Gastroesophageal sphincter (tissue), 4 donors: ENCODE results near the gene CD300LD. TPM values are rescaled to one million over a fixed set of nuclear protein-coding genes. Genes with fewer than 3 reads are reported as not detected.
"Not testable (repeated sequence)": the region's sequence is repeated elsewhere in the genome, so short reads cannot be mapped to it uniquely, and the experiment has no call there.

Experiments used
- ATAC-seq: fragments of 150-250 bp; one replicate; pipeline ENCODE4 v1.9.1; 2016; ENCODE audit warnings: mild to moderate bottlenecking, moderate library complexity
- H3K27ac ChIP-seq, 4 donors: fragments of 200-600 bp; sonication (generic) in 3 of 4; 1 replicate in 3 of 4; 2 replicates in 1 of 4; pipeline ENCODE4 v1.5.1; 2016 to 2019
- H3K27me3 ChIP-seq: fragments of 200-600 bp; sonication (generic); one replicate; pipeline ENCODE4 v1.5.1; 2019
- H3K36me3 ChIP-seq, 2 donors: fragments of 200-600 bp; sonication (generic); one replicate each; pipeline ENCODE4 v1.5.1; 2019; ENCODE audit warnings: control low read depth in 1 of 2
- H3K4me1 ChIP-seq, 3 donors: fragments of 200-600 bp; sonication (generic); 1 replicate in 2 of 3; 2 replicates in 1 of 3; pipeline ENCODE4 v1.5.1; 2016 to 2019; ENCODE audit warnings: control low read depth in 2 of 3
- H3K4me3 ChIP-seq, 2 donors: fragments of 200-600 bp; sonication (generic); one replicate each; pipeline ENCODE4 v1.5.1; 2019; ENCODE audit warnings: mild to moderate bottlenecking in 1 of 2, moderate library complexity in 1 of 2
- H3K9me3 ChIP-seq, 3 donors: fragments of 200-600 bp; sonication (generic); one replicate each; pipeline ENCODE4 v1.5.1; 2017 to 2019; ENCODE audit warnings: control low read depth in 2 of 3
- CTCF ChIP-seq, 4 experiments: fragments of 200-600 bp in 2 of 4; fragments of 450-650 bp in 2 of 4; sonication (generic) in 1 of 4; IDR thresholded peaks; one replicate each; pipeline ENCODE4 v1.5.1; 2017 to 2019; ENCODE audit warnings: antibody characterized with exemption in 4 of 4, mild to moderate bottlenecking in 2 of 4, moderate library complexity in 2 of 4
- EP300 ChIP-seq: sonication (generic); formaldehyde crosslinking; IDR thresholded peaks from one replicate; pipeline ENCODE4 v1.6.1; 2017; ENCODE audit warnings: antibody characterized with exemption, mild to moderate bottlenecking
- POLR2A ChIP-seq, 2 donors: fragments of 450-650 bp; IDR thresholded peaks; one replicate each; pipeline ENCODE4 v1.6.1; 2017; ENCODE audit warnings: antibody characterized with exemption in 2 of 2, mild to moderate bottlenecking in 2 of 2, moderate library complexity in 1 of 2
- POLR2AphosphoS5 ChIP-seq: sonication (generic); formaldehyde crosslinking; IDR thresholded peaks from one replicate; pipeline ENCODE4 v1.6.1; 2017; ENCODE audit warnings: antibody characterized with exemption
- WGBS, 2 donors: methylation state at CpG; one replicate each; pipeline ENCODE4 v1.1.5; 2018; ENCODE audit warnings: low coverage in 1 of 2; 5-methylcytosine and 5-hydroxymethylcytosine counted together
- total RNA-seq, 4 donors: library from RNA; depleted of rRNA; stranded (reverse); fragments of >200 nt; gene quantifications; one replicate each; pipeline ENCODE4 v1.1.0, GENCODE V29; 2016

Gene CD300LD
- total RNA-seq, 4 donors from 2014 or later, result not detected

DNA sequence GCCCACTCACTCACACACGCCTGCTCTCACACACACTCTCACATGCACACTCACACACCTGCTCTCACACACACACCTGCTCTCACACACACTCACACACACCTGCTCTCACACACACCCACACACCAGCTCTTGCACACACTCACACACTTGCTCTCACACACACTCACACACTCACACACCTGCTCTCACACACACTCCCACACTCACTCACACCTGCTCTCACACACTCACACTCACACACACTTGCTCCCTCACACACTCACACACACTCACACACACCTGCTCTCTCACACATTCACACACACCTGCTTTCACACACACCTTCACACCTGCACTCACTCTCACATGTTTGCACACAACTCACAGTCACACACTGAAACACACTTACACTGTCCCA is 28.7 kb downstream of the CD300LD start:
- Histone ChIP-seq H3K9me3 (no peaks in the 10 kb centered on the region), H3K4me3 (no peak overlapping the region), H3K27ac (no peak overlapping the region), H3K36me3 (no peaks in the 10 kb centered on the region), H3K27me3 (peaks cover 37% of the 10 kb centered on the region), H3K4me1 (no peaks in the 10 kb centered on the region)
- WGBS, 2 donors, result 94% methylated on average over 1 of the region's 1 CpG; no CpG with 5 or more reads in 1 of the 2 donors
- TF ChIP-seq EP300 (no peak), CTCF (IDR thresholded peaks at IDR 0.05) (no peak), POLR2AphosphoS5 (no peak), POLR2A (IDR thresholded peaks at IDR 0.05) (no peak)
- ATAC-seq, result no peak

DNA sequence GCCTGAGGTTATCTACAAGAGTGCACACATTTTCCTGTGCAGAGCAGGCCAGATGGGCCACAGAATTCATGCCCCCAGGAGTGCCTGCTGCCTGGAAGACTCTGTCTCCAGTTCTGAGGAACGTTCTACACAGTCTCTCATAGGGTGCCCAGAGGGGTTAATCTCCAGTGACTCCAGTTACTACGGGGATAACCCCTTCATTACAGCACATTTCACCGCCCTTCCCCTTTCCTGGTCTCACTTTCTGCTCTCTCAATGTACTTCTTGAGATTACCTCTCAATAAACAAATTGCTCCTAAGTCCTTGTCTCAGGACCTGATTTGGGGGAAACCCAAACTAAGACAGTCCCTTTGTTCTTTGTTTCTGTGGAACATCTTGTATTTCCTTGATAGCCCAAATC is 30.5 kb downstream of the CD300LD start:
- no peak for TF ChIP-seq CTCF (IDR thresholded peaks at IDR 0.05)
- TF ChIP-seq POLR2A (IDR thresholded peaks at IDR 0.05), result no peak
- no peak for TF ChIP-seq EP300
- TF ChIP-seq POLR2AphosphoS5, result no peak
- Histone ChIP-seq H3K36me3 (no peaks in the 10 kb centered on the region), H3K4me3 (no peak overlapping the region), H3K9me3 (no peaks in the 10 kb centered on the region), H3K27ac (no peak overlapping the region), H3K4me1 (no peaks in the 10 kb centered on the region), H3K27me3 (peaks cover 37% of the 10 kb centered on the region)
- no peak for ATAC-seq
- WGBS, 2 donors, result 54 to 60% methylated on average over 3 of the region's 3 CpGs

GRCh38 chr17:74558882-74559519 is 33.1 kb downstream of the CD300LD start:
- no peaks in the 10 kb centered on the region for H3K4me1 ChIP-seq
- no peak overlapping the region for H3K4me3 ChIP-seq
- no peaks in the 10 kb centered on the region for H3K36me3 ChIP-seq
- ATAC-seq, result no peak
- H3K27ac ChIP-seq, result no peak overlapping the region
- peaks cover 19% of the 10 kb centered on the region for H3K27me3 ChIP-seq
- no peaks in the 10 kb centered on the region for H3K9me3 ChIP-seq
- TF ChIP-seq POLR2A (IDR thresholded peaks at IDR 0.05) (no peak), POLR2AphosphoS5 (no peak), EP300 (no peak), CTCF (IDR thresholded peaks at IDR 0.05) (no peak)
- WGBS, 2 donors, result 57 to 83% methylated on average over 5 of the region's 6 CpGs

DNA sequence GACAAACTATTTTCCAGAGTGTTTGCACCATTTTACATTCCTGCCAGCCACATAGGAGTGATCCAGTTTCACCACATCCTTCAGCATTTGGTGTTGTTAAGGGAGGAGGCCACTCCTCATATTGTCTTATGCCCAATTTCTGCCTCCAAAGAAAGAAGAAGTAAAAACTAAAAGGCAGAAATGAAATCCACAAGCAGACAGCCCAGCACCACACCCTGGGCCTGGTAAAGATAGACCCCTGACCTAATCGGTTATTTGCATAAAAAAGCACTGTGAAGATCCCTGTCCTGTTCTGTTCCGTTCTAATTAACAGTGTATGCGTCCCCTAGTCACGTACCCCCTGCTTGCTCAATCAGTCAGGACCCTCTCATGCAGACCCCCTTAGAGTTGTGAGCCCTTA is 33.7 kb downstream of the CD300LD start:
- H3K9me3 ChIP-seq, H3K4me1 ChIP-seq, H3K36me3 ChIP-seq, ATAC-seq, H3K27ac ChIP-seq, H3K4me3 ChIP-seq: not testable (repeated sequence)
- 61 to 73% methylated on average over 3 to 4 of the region's 4 CpGs for WGBS, 2 donors
- peaks cover 13% of the 10 kb centered on the region for H3K27me3 ChIP-seq

DNA sequence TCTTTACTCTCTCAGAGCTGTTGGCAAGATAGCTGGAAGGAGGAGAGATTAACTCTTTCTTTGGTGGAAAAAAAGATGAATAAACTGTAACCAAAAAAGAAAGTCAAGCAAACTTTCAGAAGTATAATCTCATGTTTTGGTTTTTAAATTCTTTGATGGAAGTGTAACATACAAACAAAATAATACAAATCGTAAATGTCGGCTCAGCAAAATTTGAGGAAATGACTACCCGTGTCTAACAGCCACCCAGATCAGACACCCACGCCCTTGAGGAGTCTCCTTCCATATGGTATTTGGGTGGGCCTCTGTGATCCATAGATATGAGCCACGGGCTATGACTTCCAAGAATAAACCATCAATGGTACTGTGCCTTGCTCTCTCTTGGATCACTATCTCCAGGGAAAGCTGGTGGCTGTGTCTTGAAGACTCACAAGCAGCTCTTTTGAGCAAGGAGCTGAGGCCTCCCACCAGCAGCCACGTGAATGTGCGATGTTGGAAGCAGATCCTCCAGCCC is 36.6 kb downstream of the CD300LD start:
- H3K4me1 ChIP-seq, result no peaks in the 10 kb centered on the region
- no peak overlapping the region for H3K27ac ChIP-seq
- 70 to 93% methylated on average over 5 to 6 of the region's 7 CpGs for WGBS, 2 donors
- H3K9me3 ChIP-seq, result no peaks in the 10 kb centered on the region
- TF ChIP-seq EP300 (no peak), POLR2AphosphoS5 (no peak), POLR2A (IDR thresholded peaks at IDR 0.05) (no peak), CTCF (IDR thresholded peaks at IDR 0.05) (no peak)
- peaks cover 5% of the 10 kb centered on the region for H3K27me3 ChIP-seq
- ATAC-seq, result no peak
- H3K4me3 ChIP-seq, result no peak overlapping the region
- no peaks in the 10 kb centered on the region for H3K36me3 ChIP-seq
